HG03045 (cell line): ENCODE data around the gene ORMDL3.
"Not testable (repeated sequence)": the region's sequence is repeated elsewhere in the genome, so short reads cannot be mapped to it uniquely, and the experiment has no call there.

Source experiments
- ATAC-seq: cut with Tn5 transposase; IDR thresholded peaks from one replicate; pipeline ENCODE4 v1.9.1; 2021; ENCODE audit warnings: mild to moderate bottlenecking, moderate library complexity; ENCODE audit not compliant: unreplicated experiment

ORMDL3 gene

GRCh38 chr17:39925282-39926134, 1.9 kb downstream of the ORMDL3 start:
- no peak for ATAC-seq

- ATAC-seq: no peak
Measured at GRCh38 chr17:39924691-39925055, 2.7 kb downstream of the ORMDL3 start.

GRCh38 chr17:39923836-39924690, 3.3 kb downstream of the ORMDL3 start:
- ATAC-seq: no peak

- no peak for ATAC-seq
Measured at GRCh38 chr17:39923230-39923629, 4.2 kb downstream of the ORMDL3 start.

- ATAC-seq: no peak
Measured at GRCh38 chr17:39922006-39922405, 5.4 kb downstream of the ORMDL3 start.

GRCh38 chr17:39921323-39921722, 6.1 kb downstream of the ORMDL3 start:
- ATAC-seq: no peak

GRCh38 chr17:39920218-39921210, 6.9 kb downstream of the ORMDL3 start:
- ATAC-seq: no peak

- ATAC-seq: no peak
Measured at GRCh38 chr17:39919087-39919683, 8.2 kb downstream of the ORMDL3 start.

GRCh38 chr17:39916918-39917317, 10.5 kb downstream of the ORMDL3 start:
- no peak for ATAC-seq

- ATAC-seq: no peak
Measured at GRCh38 chr17:39915559-39915958, 11.8 kb downstream of the ORMDL3 start.

- ATAC-seq: no peak
Measured at GRCh38 chr17:39913989-39914388, 13.4 kb downstream of the ORMDL3 start.

- ATAC-seq: no peak
Measured at GRCh38 chr17:39908789-39909352, 18.5 kb downstream of the ORMDL3 start.

- no peak for ATAC-seq
Measured at GRCh38 chr17:39904990-39905288, 22.5 kb downstream of the ORMDL3 start.

- ATAC-seq: no peak
Measured at GRCh38 chr17:39903158-39903884, 24.1 kb downstream of the ORMDL3 start.

- ATAC-seq: not testable (repeated sequence)
Measured at GRCh38 chr17:39902027-39902426, 25.4 kb downstream of the ORMDL3 start.

GRCh38 chr17:39899215-39899614, 28.2 kb downstream of the ORMDL3 start:
- no peak for ATAC-seq

GRCh38 chr17:39898088-39898487, 29.3 kb downstream of the ORMDL3 start:
- no peak for ATAC-seq

GRCh38 chr17:39894681-39895376, 32.6 kb downstream of the ORMDL3 start:
- no peak for ATAC-seq

- no peak for ATAC-seq
Measured at GRCh38 chr17:39889200-39889599, 38.2 kb downstream of the ORMDL3 start.
